CD14-positive monocyte (primary cell): ENCODE data around the gene MTUS2. TPM values are rescaled to one million over a fixed set of nuclear protein-coding genes. Genes with fewer than 3 reads are reported as not detected.

ENCODE experiments used
- DNase-seq, 3 donors: peaks; one replicate each; pipeline ENCODE4 v3.0.0-alpha.2; 2011 to 2022
- H2AFZ ChIP-seq: 2 replicates; pipeline ENCODE4 v1.6.0; 2012; ENCODE audit warnings: mild to moderate bottlenecking, low read depth, low read length, inconsistent platforms; ENCODE audit not compliant: insufficient read depth, poor library complexity, severe bottlenecking
- H3K27ac ChIP-seq, 2 donors: 1 replicate in 1 of 2; 2 replicates in 1 of 2; pipeline ENCODE4 v1.5.1; 2012 to 2013; ENCODE audit warnings: low read length in 2 of 2, control low read depth in 1 of 2, inconsistent platforms in 1 of 2, low read depth in 1 of 2, mild to moderate bottlenecking in 1 of 2
- H3K27me3 ChIP-seq, 2 donors: one replicate each; pipeline versions ENCODE4 v1.6.0 to v1.6.1; 2011 to 2013; ENCODE audit warnings: low read length in 2 of 2; ENCODE audit not compliant: control insufficient read depth in 2 of 2, insufficient read depth in 2 of 2
- H3K36me3 ChIP-seq, 2 donors: replicated peaks in 1 of 2; 1 replicate in 1 of 2; 2 replicates in 1 of 2; pipeline versions ENCODE4 v1.5.1 to v1.6.1; 2012 to 2013; ENCODE audit warnings: low read length in 2 of 2, control low read depth in 1 of 2, inconsistent platforms in 1 of 2, mild to moderate bottlenecking in 1 of 2; ENCODE audit not compliant: insufficient read depth in 2 of 2, control insufficient read depth in 1 of 2
- H3K4me1 ChIP-seq, 2 donors: 1 replicate in 1 of 2; 2 replicates in 1 of 2; pipeline versions ENCODE4 v1.5.1 to v1.6.1; 2012 to 2013; ENCODE audit warnings: low read length in 2 of 2, control low read depth in 1 of 2, inconsistent platforms in 1 of 2, mild to moderate bottlenecking in 1 of 2, moderate library complexity in 1 of 2; ENCODE audit not compliant: insufficient read depth in 2 of 2, control insufficient read depth in 1 of 2
- H3K4me2 ChIP-seq: replicated peaks from 2 replicates; pipeline ENCODE3; 2012; ENCODE audit warnings: low read length, moderate library complexity, mild to moderate bottlenecking; ENCODE audit not compliant: poor library complexity, severe bottlenecking; ENCODE audit errors: extremely low read depth
- H3K4me3 ChIP-seq, 3 experiments: fragments of 200-600 bp in 1 of 3; sonication (generic) in 1 of 3; replicated peaks in 1 of 3; 1 replicate in 2 of 3; 2 replicates in 1 of 3; pipeline ENCODE4 v1.5.1; 2011 to 2013; ENCODE audit warnings: low read length in 3 of 3, mild to moderate bottlenecking in 3 of 3, control low read depth in 2 of 3, low read depth in 2 of 3, inconsistent platforms in 1 of 3, moderate library complexity in 1 of 3
- H3K79me2 ChIP-seq: 2 replicates; pipeline ENCODE4 v1.6.0; 2012; ENCODE audit warnings: mild to moderate bottlenecking, control low read depth, inconsistent platforms, low read length, moderate library complexity; ENCODE audit not compliant: insufficient read depth
- H3K9ac ChIP-seq: 2 replicates; pipeline ENCODE4 v1.6.0; 2017; ENCODE audit warnings: low read length, mild to moderate bottlenecking; ENCODE audit not compliant: insufficient read depth, poor library complexity, severe bottlenecking
- H3K9me3 ChIP-seq, 2 donors: replicated peaks in 1 of 2; 1 replicate in 1 of 2; 2 replicates in 1 of 2; pipeline versions ENCODE4 v1.5.1 to v1.6.1; 2012 to 2013; ENCODE audit warnings: low read length in 2 of 2, control low read depth in 1 of 2; ENCODE audit not compliant: control insufficient read depth in 1 of 2, insufficient read depth in 1 of 2
- H4K20me1 ChIP-seq: 2 replicates; pipeline ENCODE4 v1.6.0; 2012; ENCODE audit warnings: mild to moderate bottlenecking, low read length, control low read depth, moderate library complexity; ENCODE audit not compliant: insufficient read depth
- H3K27ac Mint-ChIP-seq, 7 donors: one replicate each; pipeline ENCODE4 v1.8.0; 2020; ENCODE audit warnings: mild to moderate bottlenecking in 7 of 7, mixed read lengths in 7 of 7, moderate library complexity in 6 of 7, inconsistent platforms in 2 of 7
- H3K27me3 Mint-ChIP-seq, 3 donors: one replicate each; pipeline ENCODE4 v1.8.0; 2021 to 2022; ENCODE audit warnings: low read depth in 3 of 3, mild to moderate bottlenecking in 3 of 3, mixed read lengths in 3 of 3, moderate library complexity in 3 of 3, inconsistent platforms in 1 of 3
- H3K36me3 Mint-ChIP-seq, 2 donors: one replicate each; pipeline ENCODE4 v1.8.0; 2020; ENCODE audit warnings: mixed read lengths in 2 of 2, inconsistent platforms in 1 of 2, mild to moderate bottlenecking in 1 of 2
- H3K4me1 Mint-ChIP-seq: one replicate; pipeline ENCODE4 v1.8.0; 2020; ENCODE audit warnings: mild to moderate bottlenecking, mixed read lengths
- H3K4me3 Mint-ChIP-seq, 2 donors: one replicate each; pipeline ENCODE4 v1.8.0; 2020; ENCODE audit warnings: mild to moderate bottlenecking in 2 of 2, mixed read lengths in 2 of 2, moderate library complexity in 1 of 2
- H3K9me3 Mint-ChIP-seq, 7 donors: one replicate each; pipeline ENCODE4 v1.8.0; 2020 to 2022; ENCODE audit warnings: mixed read lengths in 7 of 7, mild to moderate bottlenecking in 6 of 7, moderate library complexity in 6 of 7, inconsistent platforms in 2 of 7
- CTCF ChIP-seq: fragments of 200-600 bp; IDR thresholded peaks from one replicate; pipeline ENCODE4 v1.8.0; 2022; ENCODE audit warnings: antibody characterized with exemption, mild to moderate bottlenecking
- WGBS: methylation state at CpG from one replicate; pipeline ENCODE4 v1.1.5; 2013; ENCODE audit warnings: missing lambda C conversion rate; ENCODE audit not compliant: insufficient coverage; 5-methylcytosine and 5-hydroxymethylcytosine counted together
- intact Hi-C, 2 donors: fragments of 100-400 bp; cut with micrococcal nuclease; formaldehyde crosslinking; loops; one replicate each; pipeline versions ENCODE4 v1.15.0 to v1.15.1; 2023
- polyA plus RNA-seq, 3 donors: library from polyadenylated mRNA; depleted of rRNA in 1 of 3; unstranded in 2 of 3; stranded (reverse) in 1 of 3; fragments of 300-500 nt in 2 of 3; fragments of >200 nt in 1 of 3; fragmentation: Illumina TruSeq in 2 of 3; gene quantifications; 1 replicate in 2 of 3; 2 replicates in 1 of 3; pipeline ENCODE4 v1.2.3, GENCODE V29; 2012 to 2021

MTUS2 gene
- polyA plus RNA-seq, 3 donors, result 0.04 TPM; not detected in 2

DNA sequence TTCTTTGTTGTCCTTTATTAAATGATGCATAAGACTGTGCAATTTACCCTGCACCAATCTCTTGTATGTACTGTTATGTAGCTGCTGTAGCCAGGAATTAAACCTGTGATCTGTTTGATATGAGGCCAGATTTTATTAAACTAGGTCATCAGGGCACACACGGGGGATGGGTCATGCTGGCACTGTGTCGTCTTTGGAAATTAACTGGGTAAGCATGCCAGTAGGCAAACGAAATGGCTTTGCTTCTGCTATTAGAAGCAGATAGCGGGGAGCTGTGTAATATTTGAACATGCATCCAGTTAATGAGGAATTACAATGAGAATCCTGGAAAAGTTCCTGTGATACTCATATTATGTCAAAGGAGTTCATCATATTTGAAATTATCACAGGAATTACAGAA, 23.5 kb downstream of the MTUS2 start:
- H3K36me3 Mint-ChIP-seq, result no peaks in the 10 kb centered on the region
- DNase-seq, result no peak
- no peak overlapping the region for H3K4me3 Mint-ChIP-seq
- H3K9me3 ChIP-seq, result no peaks in the 10 kb centered on the region
- H3K4me1 Mint-ChIP-seq, result no peaks in the 10 kb centered on the region
- no peak for TF ChIP-seq CTCF
- H3K4me3 ChIP-seq, result no peak overlapping the region
- no peak overlapping the region for H2AFZ ChIP-seq
- 94% methylated on average over 3 of the region's 4 CpGs for whole genome bisulfite sequencing
- no peaks in the 10 kb centered on the region for H3K4me1 ChIP-seq
- no peak overlapping the region for H3K9ac ChIP-seq
- H3K79me2 ChIP-seq, result no peaks in the 10 kb centered on the region
- H4K20me1 ChIP-seq, result no peaks in the 10 kb centered on the region
- no peak overlapping the region for H3K27ac Mint-ChIP-seq
- H3K4me2 ChIP-seq, result no peak overlapping the region
- peaks cover 0 to 2% (median 0%) of the 10 kb centered on the region in 7 donors for H3K9me3 Mint-ChIP-seq
- no peak overlapping the region for H3K27ac ChIP-seq
- peaks cover 0 to 7% (median 1%) of the 10 kb centered on the region in 3 donors for H3K27me3 Mint-ChIP-seq
- no peaks in the 10 kb centered on the region for H3K36me3 ChIP-seq
- H3K27me3 ChIP-seq, result no peaks in the 10 kb centered on the region
- intact Hi-C loops, result no loop called here

DNA sequence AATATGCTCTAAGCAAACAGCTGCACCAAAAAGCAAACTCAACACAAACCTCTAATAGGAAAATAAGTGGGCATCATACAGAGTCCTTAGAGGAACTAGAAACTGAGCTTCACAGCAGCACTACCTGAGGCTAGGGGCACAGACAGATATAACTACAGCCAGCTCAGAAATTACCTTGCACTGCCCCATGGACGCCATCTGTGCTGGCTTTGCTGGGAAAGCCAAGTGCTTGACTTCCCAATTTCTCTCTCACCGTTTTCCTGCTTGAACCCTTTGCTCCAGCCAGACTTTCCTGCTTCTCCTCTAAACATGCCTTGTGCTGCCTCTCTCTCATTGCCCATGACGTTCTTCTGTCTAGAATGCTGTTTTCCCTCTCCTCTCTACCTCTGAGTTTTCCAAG, 29.3 kb downstream of the MTUS2 start:
- WGBS, result 82% methylated on average over 3 of the region's 3 CpGs
- Mint-ChIP-seq H3K4me1 (no peaks in the 10 kb centered on the region), H3K9me3 (peaks cover 0 to 3% (median 0%) of the 10 kb centered on the region in 7 donors), H3K36me3 (no peaks in the 10 kb centered on the region), H3K27ac (no peak overlapping the region), H3K27me3 (peaks cover 1 to 3% (median 2%) of the 10 kb centered on the region in 3 donors), H3K4me3 (no peak overlapping the region)
- Histone ChIP-seq H3K4me3 (no peak overlapping the region), H2AFZ (no peak overlapping the region), H3K4me1 (no peaks in the 10 kb centered on the region), H4K20me1 (no peaks in the 10 kb centered on the region), H3K27me3 (no peaks in the 10 kb centered on the region), H3K27ac (no peak overlapping the region), H3K9ac (no peak overlapping the region), H3K9me3 (no peaks in the 10 kb centered on the region), H3K36me3 (no peaks in the 10 kb centered on the region), H3K4me2 (no peak overlapping the region), H3K79me2 (no peaks in the 10 kb centered on the region)
- TF ChIP-seq CTCF, result no peak
- intact Hi-C loops, result no loop called here
- DNase-seq, result no peak
